IMR-90 (cell line): ENCODE results near the gene PLIN5. TPM values are rescaled to one million over a fixed set of nuclear protein-coding genes. Genes with fewer than 3 reads are reported as not detected.

Experiments used
- ATAC-seq: fragments of 200-7000 bp; cut with Tn5 transposase; 2 replicates; pipeline ENCODE4 v1.9.1; 2020; ENCODE audit warnings: low read depth, mild to moderate bottlenecking, moderate library complexity
- BruUV-seq: library from RNA; stranded (reverse); fragments of 400-500 nt; replicated peaks from 2 replicates; lab custom pipeline; 2021; lab: Mats Ljungman, UMichigan
- CTCF ChIA-PET: fragments of 300-600 bp; formaldehyde crosslinking; extraction: SDS; loops from one replicate; lab custom pipeline; 2021; ENCODE audit warnings: antibody characterized with exemption; lab: Yijun Ruan, JAX
- POLR2A ChIA-PET: fragments of 300-600 bp; sonication (Branson Sonifier 250); formaldehyde crosslinking; loops from one replicate; lab custom pipeline; 2022; ENCODE audit warnings: antibody characterized with exemption; ENCODE audit not compliant: unreplicated experiment; lab: Charles Lee
- DNase-seq: peaks from one replicate; pipeline ENCODE4 v3.0.0; 2013
- H2AFZ ChIP-seq: replicated peaks from 2 replicates; pipeline ENCODE3; 2013; ENCODE audit warnings: low read length, mild to moderate bottlenecking; ENCODE audit not compliant: poor library complexity
- H2AK5ac ChIP-seq: 2 replicates; pipeline ENCODE4 v1.6.1; 2013; ENCODE audit warnings: low read depth, low read length, inconsistent platforms
- H2AK9ac ChIP-seq: replicated peaks from 2 replicates; pipeline ENCODE3; 2013; ENCODE audit warnings: mild to moderate bottlenecking, low read depth, low read length, moderate library complexity; ENCODE audit not compliant: poor library complexity
- H2BK120ac ChIP-seq: 2 replicates; pipeline ENCODE4 v1.6.1; 2013; ENCODE audit warnings: low read depth, low read length, inconsistent platforms
- H2BK15ac ChIP-seq: 3 replicates; pipeline ENCODE4 v1.6.1; 2013; ENCODE audit warnings: low read depth, low read length, inconsistent platforms
- H2BK20ac ChIP-seq: 2 replicates; pipeline ENCODE4 v1.6.1; 2013; ENCODE audit warnings: low read depth, mild to moderate bottlenecking, inconsistent platforms, low read length, moderate library complexity
- H2BK5ac ChIP-seq: 2 replicates; pipeline ENCODE4 v1.6.1; 2013; ENCODE audit warnings: mild to moderate bottlenecking, low read depth, low read length, inconsistent platforms; ENCODE audit not compliant: poor library complexity, severe bottlenecking
- H3K14ac ChIP-seq: replicated peaks from 2 replicates; pipeline ENCODE4 v1.6.1; 2013; ENCODE audit warnings: low read depth, low read length, inconsistent platforms
- H3K18ac ChIP-seq: 2 replicates; pipeline ENCODE4 v1.6.1; 2013; ENCODE audit warnings: low read depth, low read length, control low read depth
- H3K23ac ChIP-seq: 2 replicates; pipeline ENCODE4 v1.6.1; 2013; ENCODE audit warnings: low read depth, low read length, inconsistent platforms
- H3K27ac ChIP-seq: 2 replicates; pipeline ENCODE4 v1.5.1; 2013; ENCODE audit warnings: mild to moderate bottlenecking, control low read depth, low read length; ENCODE audit not compliant: insufficient read depth
- H3K27me3 ChIP-seq: 2 replicates; pipeline ENCODE4 v1.6.1; 2013; ENCODE audit warnings: low read length; ENCODE audit not compliant: control insufficient read depth, insufficient read depth
- H3K36me3 ChIP-seq: 2 replicates; pipeline ENCODE4 v1.6.1; 2013; ENCODE audit warnings: low read length, mixed read lengths; ENCODE audit not compliant: control insufficient read depth, insufficient read depth
- H3K4ac ChIP-seq: 2 replicates; pipeline ENCODE4 v1.6.1; 2013; ENCODE audit warnings: low read depth, low read length, inconsistent platforms
- H3K4me1 ChIP-seq: 2 replicates; pipeline ENCODE4 v1.6.1; 2013; ENCODE audit warnings: low read length, mixed read lengths; ENCODE audit not compliant: control insufficient read depth, insufficient read depth
- H3K4me2 ChIP-seq: 2 replicates; pipeline ENCODE4 v1.6.1; 2013; ENCODE audit warnings: low read depth, mild to moderate bottlenecking, control low read depth, low read length, moderate library complexity
- H3K4me3 ChIP-seq: 2 replicates; pipeline ENCODE4 v1.5.1; 2013; ENCODE audit warnings: low read depth, mild to moderate bottlenecking, control low read depth, low read length, moderate library complexity; ENCODE audit not compliant: insufficient read depth
- H3K56ac ChIP-seq: 2 replicates; pipeline ENCODE4 v1.6.1; 2013; ENCODE audit warnings: low read length, inconsistent platforms; ENCODE audit not compliant: insufficient read depth; ENCODE audit errors: extremely low read depth
- H3K79me1 ChIP-seq, 2 experiments: 2 replicates each; pipeline ENCODE4 v1.6.1; 2013; ENCODE audit warnings: low read length in 2 of 2, inconsistent platforms in 1 of 2, low read depth in 1 of 2
- H3K9ac ChIP-seq: 2 replicates; pipeline ENCODE4 v1.6.1; 2013; ENCODE audit warnings: low read depth, low read length, control low read depth
- H3K9me1 ChIP-seq: 2 replicates; pipeline ENCODE4 v1.6.1; 2013; ENCODE audit warnings: low read length, inconsistent platforms; ENCODE audit not compliant: insufficient read depth
- H3K9me3 ChIP-seq: 2 replicates; pipeline ENCODE4 v1.6.1; 2013; ENCODE audit warnings: low read length; ENCODE audit not compliant: control insufficient read depth, insufficient read depth
- H4K20me1 ChIP-seq: 2 replicates; pipeline ENCODE4 v1.6.1; 2013; ENCODE audit warnings: low read length, inconsistent platforms; ENCODE audit not compliant: insufficient read depth
- H4K5ac ChIP-seq: 2 replicates; pipeline ENCODE4 v1.6.1; 2013; ENCODE audit warnings: mild to moderate bottlenecking, low read depth, low read length, control low read depth
- H4K8ac ChIP-seq, 2 experiments: 2 replicates each; pipeline ENCODE4 v1.6.1; 2013; ENCODE audit warnings: low read depth in 2 of 2, low read length in 2 of 2, control low read depth in 1 of 2, inconsistent platforms in 1 of 2
- H4K91ac ChIP-seq: 2 replicates; pipeline ENCODE4 v1.6.1; 2013; ENCODE audit warnings: low read depth, low read length, inconsistent platforms; ENCODE audit not compliant: insufficient read depth
- CEBPB ChIP-seq: IDR thresholded peaks from 2 replicates; pipeline ENCODE4 v1.6.1; 2012; ENCODE audit warnings: low read depth, low read length, improper control_type of control experiment
- RFX5 ChIP-seq: IDR thresholded peaks from 2 replicates; pipeline ENCODE4 v1.8.0; 2012; ENCODE audit warnings: low read depth, mild to moderate bottlenecking, low read length, moderate library complexity
- WGBS, 2 experiments: methylation state at CpG; one replicate each; pipeline versions ENCODE4 v1.1.5 to v1.1.7; 2013; ENCODE audit warnings: missing lambda C conversion rate in 2 of 2; ENCODE audit not compliant: insufficient read length in 1 of 2; ENCODE audit errors: extremely low coverage in 2 of 2; 5-methylcytosine and 5-hydroxymethylcytosine counted together
- dilution Hi-C: fragments of 300-500 bp; cut with HindIII; formaldehyde crosslinking; loops from one replicate; pipeline ENCODE4 v1.14.3; 2018; ENCODE audit warnings: low sequenced_read_pairs; ENCODE audit not compliant: unreplicated experiment
- in situ Hi-C: fragments of 300-500 bp; cut with MboI; formaldehyde crosslinking; loops from 3 replicates; pipeline ENCODE4 v1.14.3; 2019; ENCODE audit warnings: low sequenced_read_pairs, inconsistent platforms, mixed read lengths
- intact Hi-C: fragments of 100-400 bp; cut with micrococcal nuclease; formaldehyde crosslinking; loops from 2 replicates; pipeline ENCODE4 v1.10.0; 2022
- polyA plus RNA-seq, 3 experiments: library from polyadenylated mRNA; depleted of rRNA; stranded (reverse); fragments of >200 nt; gene quantifications; 2 replicates each; pipeline ENCODE4 v1.2.3, GENCODE V29; 2012; ENCODE audit warnings: low replicate concordance in 1 of 3
- total RNA-seq: library from RNA; depleted of rRNA; stranded (reverse); fragments of >200 nt; gene quantifications from 2 replicates; pipeline ENCODE4 v1.2.3, GENCODE V29; 2012
- TF ChIP-seq, protein P1 (sequence below): fragments of 150-350 bp; IDR thresholded peaks from 2 replicates; pipeline ENCODE4 v1.6.1; 2016; ENCODE audit warnings: low read depth, mild to moderate bottlenecking, low read length, moderate library complexity, borderline replicate concordance

PLIN5 gene
- total and polyA plus RNA-seq, 2 of the 4 experiments (the other 2 are of a cell fraction), result not detected

DNA sequence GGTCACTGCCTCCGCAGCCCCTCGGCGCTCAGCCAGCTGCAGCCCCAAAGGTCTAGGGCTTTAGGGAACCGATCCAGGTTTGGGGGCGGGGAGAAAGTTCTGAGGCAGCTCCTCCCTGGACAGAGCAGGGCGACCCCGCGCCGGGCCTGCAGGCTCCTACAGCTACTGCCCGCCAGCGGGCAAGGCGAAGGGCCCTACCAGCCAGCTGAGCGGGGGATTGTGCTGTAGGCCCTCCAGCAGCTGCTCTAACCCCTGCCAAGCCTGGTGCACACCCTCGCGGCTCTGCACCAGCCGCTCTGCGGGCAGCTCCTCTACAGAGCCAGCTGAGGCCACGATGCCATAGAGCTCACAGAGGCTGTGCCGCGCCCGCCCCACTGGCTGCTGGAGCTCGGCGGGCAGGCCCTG is 30.7 kb downstream of the PLIN5 start:
- no TSS peak for BruUV-seq
- no peak for DNase-seq
- no peak overlapping the region for H4K8ac ChIP-seq

More for the DNA sequence above, 30.7 kb downstream of the PLIN5 start:
- no peak overlapping the region for H3K4ac ChIP-seq
- peaks cover 0 to 8% of the 10 kb centered on the region in 2 experiments; a peak in 1 of 4 replicates for H3K79me1 ChIP-seq
- no peak overlapping the region for H4K91ac ChIP-seq
- H4K20me1 ChIP-seq, result no peaks in the 10 kb centered on the region
- ATAC-seq, result no peak
- no peaks in the 10 kb centered on the region for H3K9me3 ChIP-seq
- ChIA-PET CTCF (no interaction called here), POLR2A (no interaction called here)
- H3K14ac ChIP-seq, result no peak overlapping the region
- H2BK20ac ChIP-seq, result no peak overlapping the region
- H3K9me1 ChIP-seq, result peaks cover 8% of the 10 kb centered on the region; the same call in 1 of the 2 replicates
- no peak overlapping the region for H2AK9ac ChIP-seq
- H3K23ac ChIP-seq, result no peak overlapping the region
- H2AK5ac ChIP-seq, result no peak overlapping the region
- dilution Hi-C loops, result no loop called here
- H2BK5ac ChIP-seq, result no peak overlapping the region
- TF ChIP-seq, protein P1, sequence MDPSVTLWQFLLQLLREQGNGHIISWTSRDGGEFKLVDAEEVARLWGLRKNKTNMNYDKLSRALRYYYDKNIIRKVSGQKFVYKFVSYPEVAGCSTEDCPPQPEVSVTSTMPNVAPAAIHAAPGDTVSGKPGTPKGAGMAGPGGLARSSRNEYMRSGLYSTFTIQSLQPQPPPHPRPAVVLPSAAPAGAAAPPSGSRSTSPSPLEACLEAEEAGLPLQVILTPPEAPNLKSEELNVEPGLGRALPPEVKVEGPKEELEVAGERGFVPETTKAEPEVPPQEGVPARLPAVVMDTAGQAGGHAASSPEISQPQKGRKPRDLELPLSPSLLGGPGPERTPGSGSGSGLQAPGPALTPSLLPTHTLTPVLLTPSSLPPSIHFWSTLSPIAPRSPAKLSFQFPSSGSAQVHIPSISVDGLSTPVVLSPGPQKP, result no peak
- TF ChIP-seq CEBPB (no peak), RFX5 (no peak)
- peaks cover 50% of the 10 kb centered on the region for H3K36me3 ChIP-seq
- H3K4me3 ChIP-seq, result no peak overlapping the region
- 92% methylated on average over 19 of the region's 23 CpGs; no CpG with 5 or more reads in 1 of the 2 experiments for WGBS, 2 experiments
- no peak overlapping the region for H4K5ac ChIP-seq
- in situ Hi-C loops, result no loop called here
- H3K4me2 ChIP-seq, result no peak overlapping the region
- no peak overlapping the region for H2BK15ac ChIP-seq
- H2AFZ ChIP-seq, result no peak overlapping the region
- no peak overlapping the region for H3K27ac ChIP-seq
- no peak overlapping the region for H3K9ac ChIP-seq
- intact Hi-C loops, result no loop called here
- no peak overlapping the region for H3K56ac ChIP-seq
- no peak overlapping the region for H3K18ac ChIP-seq
- no peaks in the 10 kb centered on the region for H3K27me3 ChIP-seq
- peaks cover 4% of the 10 kb centered on the region for H3K4me1 ChIP-seq
- H2BK120ac ChIP-seq, result no peak overlapping the region
